HG03159 (cell line): ENCODE results near the gene ULK3.

ENCODE experiments used
- ATAC-seq: cut with Tn5 transposase; IDR thresholded peaks from one replicate; pipeline ENCODE4 v1.9.1; 2021; ENCODE audit warnings: mild to moderate bottlenecking, moderate library complexity; ENCODE audit not compliant: unreplicated experiment

Gene ULK3

GRCh38 chr15:74800559-74801094 lies 42.3 kb downstream of the ULK3 start:
- no peak for ATAC-seq

- ATAC-seq, result peak; percentile 78
Observed at GRCh38 chr15:74799856-74800558, 42.9 kb downstream of the ULK3 start.

DNA sequence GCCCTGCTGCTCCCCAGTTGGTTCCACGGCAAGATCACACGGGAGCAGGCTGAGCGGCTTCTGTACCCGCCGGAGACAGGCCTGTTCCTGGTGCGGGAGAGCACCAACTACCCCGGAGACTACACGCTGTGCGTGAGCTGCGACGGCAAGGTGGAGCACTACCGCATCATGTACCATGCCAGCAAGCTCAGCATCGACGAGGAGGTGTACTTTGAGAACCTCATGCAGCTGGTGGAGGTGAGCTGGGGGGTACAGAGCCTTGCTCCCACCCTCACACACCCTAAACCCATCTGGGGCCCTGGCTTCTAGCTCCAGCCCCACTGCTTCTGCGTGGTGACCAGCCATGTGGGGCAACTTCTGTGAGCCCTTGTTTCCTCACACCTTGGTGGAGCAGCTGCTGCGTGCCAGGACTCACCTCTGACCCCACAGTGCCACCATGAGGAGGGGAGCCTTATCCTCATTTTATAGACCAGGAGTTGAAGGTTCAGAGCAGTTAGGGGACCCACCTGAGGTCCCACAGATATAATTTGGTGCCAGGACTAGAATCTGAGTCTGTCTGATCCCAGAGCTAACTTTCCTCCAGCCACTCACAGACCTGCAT lies 43.6 kb downstream of the ULK3 start:
- ATAC-seq, result no peak

GRCh38 chr15:74798388-74799254 lies 44.3 kb downstream of the ULK3 start:
- no peak for ATAC-seq

- ATAC-seq, result no peak
Observed at GRCh38 chr15:74795966-74796625, 46.9 kb downstream of the ULK3 start.

DNA sequence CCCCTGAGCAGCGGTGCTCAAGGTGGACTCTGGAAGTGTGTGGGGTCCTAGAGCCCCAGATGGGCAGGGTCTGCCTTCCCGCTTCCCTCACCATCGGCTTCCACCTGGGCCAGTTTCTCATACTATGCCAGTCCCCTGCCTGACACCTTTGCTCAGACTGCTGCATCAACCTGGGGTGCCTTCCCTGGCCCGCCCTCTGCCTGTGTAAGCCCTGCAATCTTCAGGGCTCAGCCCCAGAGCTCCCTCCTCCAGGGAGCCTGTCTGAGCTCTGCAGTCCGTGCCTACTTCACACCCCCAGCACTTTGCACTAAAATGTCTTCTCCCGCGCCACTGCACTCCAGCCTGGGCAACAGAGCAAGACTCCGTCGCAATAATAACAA lies 48.0 kb downstream of the ULK3 start:
- no peak for ATAC-seq

GRCh38 chr15:74794248-74794969 lies 48.5 kb downstream of the ULK3 start:
- no peak for ATAC-seq

- no peak for ATAC-seq
Observed at GRCh38 chr15:74793135-74794028, 49.6 kb downstream of the ULK3 start.

GRCh38 chr15:74792227-74793016 lies 50.5 kb downstream of the ULK3 start:
- ATAC-seq, result no peak

- no peak for ATAC-seq
Observed at GRCh38 chr15:74791667-74792066, 51.3 kb downstream of the ULK3 start.

DNA sequence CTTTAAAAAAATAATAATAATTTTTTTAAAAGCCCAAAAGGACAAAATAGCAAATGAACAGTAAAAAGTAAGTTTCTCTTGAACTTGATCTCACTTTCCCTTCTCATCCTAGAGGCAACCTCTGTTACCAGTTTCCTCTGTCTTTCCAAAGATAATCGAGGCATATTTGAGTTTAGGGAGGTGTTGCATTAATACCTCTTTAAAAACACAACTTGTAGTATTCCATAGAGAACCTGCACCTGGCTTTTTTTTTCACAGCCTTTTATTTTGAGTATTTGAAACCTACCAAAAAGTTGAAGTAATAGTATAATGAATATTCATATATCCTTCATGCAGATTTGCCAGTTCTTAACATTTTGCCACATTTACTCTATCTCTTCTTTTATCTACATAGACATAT lies 51.9 kb downstream of the ULK3 start:
- no peak for ATAC-seq

- no peak for ATAC-seq
Observed at GRCh38 chr15:74790080-74790916, 52.7 kb downstream of the ULK3 start.

DNA sequence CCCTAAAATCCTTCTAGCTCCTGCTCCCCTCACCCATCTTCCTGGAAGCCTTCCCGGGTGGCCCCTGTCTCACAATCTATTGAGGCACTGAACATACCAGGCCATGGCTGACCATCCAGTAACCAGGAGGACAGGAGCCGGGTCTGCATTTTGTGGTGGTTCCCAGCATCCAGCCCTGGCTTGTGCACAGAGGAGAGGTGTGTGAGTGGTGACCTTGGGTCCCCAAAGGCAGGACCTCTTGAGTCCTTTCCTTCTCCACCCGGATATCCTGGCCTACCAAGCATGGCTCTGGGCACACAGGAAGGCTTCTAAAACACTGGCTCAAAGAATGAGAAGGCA lies 53.2 kb downstream of the ULK3 start:
- ATAC-seq, result no peak

DNA sequence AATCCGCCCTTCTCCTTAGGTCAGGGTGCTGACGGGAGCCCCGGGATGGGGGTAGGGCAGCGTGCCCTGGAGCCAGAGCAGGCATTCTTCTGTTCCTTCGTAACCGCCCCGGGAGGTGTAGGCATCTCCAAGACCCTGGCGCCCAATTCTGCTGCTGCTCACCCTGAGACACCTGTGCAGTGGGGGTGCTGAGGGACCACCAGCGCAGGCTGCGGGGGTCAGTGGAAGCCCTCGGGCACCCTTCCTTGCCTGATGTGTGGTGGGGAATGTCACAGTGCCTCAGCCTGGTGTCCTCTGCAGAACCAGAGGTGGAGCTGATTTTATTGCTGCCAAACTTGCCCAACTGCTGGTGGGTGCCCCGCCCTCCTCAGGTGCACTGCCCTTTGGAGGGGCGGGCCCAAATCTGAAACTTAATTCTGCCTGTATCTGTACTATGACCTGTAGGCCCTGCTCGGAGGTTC lies 53.8 kb downstream of the ULK3 start:
- peak; percentile 4 for ATAC-seq

GRCh38 chr15:74788683-74789151 lies 54.2 kb downstream of the ULK3 start:
- peak; percentile 35 for ATAC-seq

DNA sequence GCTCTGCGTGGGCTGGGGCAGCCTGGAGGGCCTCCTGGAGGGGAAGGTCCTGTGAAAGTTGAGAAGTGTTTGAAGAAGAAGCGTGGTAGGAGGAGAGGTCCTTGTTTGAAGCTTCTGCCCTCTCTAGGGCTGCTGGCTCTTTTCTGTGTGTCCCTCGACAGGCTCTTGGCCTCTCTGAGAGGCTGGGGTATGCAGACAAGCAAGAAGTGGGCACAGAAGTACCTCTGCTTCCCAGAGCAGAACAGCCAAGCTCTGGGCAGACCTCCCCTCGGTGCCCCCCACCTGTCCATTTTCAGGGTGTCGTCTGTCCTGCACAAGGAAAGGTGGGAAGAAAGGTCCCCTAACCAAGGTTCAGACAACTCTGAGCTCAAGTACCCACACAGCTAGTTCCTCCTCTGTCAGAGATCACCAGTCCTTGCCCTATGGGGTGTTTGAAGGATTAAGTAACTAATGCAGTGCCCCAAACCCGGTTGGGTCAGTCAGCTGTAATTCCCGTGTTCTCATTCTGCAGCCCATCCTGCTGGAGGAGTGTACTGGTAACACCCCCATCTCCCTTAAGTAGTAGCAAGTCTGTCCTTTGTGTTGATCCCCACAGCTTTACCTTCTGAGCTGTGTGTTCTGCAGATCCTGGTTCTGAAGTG lies 54.8 kb downstream of the ULK3 start:
- no peak for ATAC-seq
